ENCODE results near the gene VKORC1. TPM values are rescaled to one million over a fixed set of nuclear protein-coding genes. Genes with fewer than 3 reads are reported as not detected.

The VKORC1 gene
- polyA plus RNA-seq, 3 donors: 59.2 to 113 (median 91.2) TPM

GRCh38 chr16:31093132-31093703 lies 1.4 kb downstream of the VKORC1 start:
- Histone ChIP-seq H3K9ac (ENCODE audit: insufficient read depth, low read length, poor library complexity, severe bottlenecking) (peak overlapping the region; percentile 75), H3K4me1 (ENCODE audit: control insufficient read depth in 1 of 2, insufficient read depth in 2 of 2, low read length in 2 of 2) (peaks cover 25 to 29% of the 10 kb centered on the region in 2 donors), H3K27me3 (ENCODE audit: control insufficient read depth in 2 of 2, insufficient read depth in 2 of 2, low read length in 2 of 2) (no peaks in the 10 kb centered on the region), H2AFZ (ENCODE audit: insufficient read depth, low read depth, low read length, poor library complexity, severe bottlenecking) (no peak overlapping the region), H4K20me1 (ENCODE audit: insufficient read depth, low read length) (peaks cover 4% of the 10 kb centered on the region), H3K27ac (ENCODE audit: low read depth in 1 of 2, low read length in 2 of 2) (no peak overlapping the region), H3K4me3 (replicated peaks in 1 of 3; ENCODE audit: low read depth in 2 of 3, low read length in 3 of 3) (peak overlapping the region in 1 of 3 experiments; percentile 92), H3K4me2 (replicated peaks; ENCODE audit: extremely low read depth, low read length, poor library complexity, severe bottlenecking) (peak overlapping the region; percentile 99), H3K9me3 (replicated peaks in 1 of 2; ENCODE audit: control insufficient read depth in 1 of 2, insufficient read depth in 1 of 2, low read length in 2 of 2) (no peaks in the 10 kb centered on the region), H3K79me2 (ENCODE audit: insufficient read depth, low read length) (peaks cover 24% of the 10 kb centered on the region), H3K36me3 (replicated peaks in 1 of 2; ENCODE audit: control insufficient read depth in 1 of 2, insufficient read depth in 2 of 2, low read length in 2 of 2) (peaks cover 11 to 28% of the 10 kb centered on the region in 2 donors)
- WGBS (ENCODE audit: insufficient coverage): 100% methylated on average over 2 of the region's 17 CpGs
- peaks cover 0 to 3% (median 1%) of the 10 kb centered on the region in 3 donors for H3K27me3 Mint-ChIP-seq (ENCODE audit: low read depth in 3 of 3)
- no peak overlapping the region for H3K27ac Mint-ChIP-seq
- H3K36me3 Mint-ChIP-seq: peaks cover 22 to 34% of the 10 kb centered on the region in 2 donors
- TF ChIP-seq, protein P1, sequence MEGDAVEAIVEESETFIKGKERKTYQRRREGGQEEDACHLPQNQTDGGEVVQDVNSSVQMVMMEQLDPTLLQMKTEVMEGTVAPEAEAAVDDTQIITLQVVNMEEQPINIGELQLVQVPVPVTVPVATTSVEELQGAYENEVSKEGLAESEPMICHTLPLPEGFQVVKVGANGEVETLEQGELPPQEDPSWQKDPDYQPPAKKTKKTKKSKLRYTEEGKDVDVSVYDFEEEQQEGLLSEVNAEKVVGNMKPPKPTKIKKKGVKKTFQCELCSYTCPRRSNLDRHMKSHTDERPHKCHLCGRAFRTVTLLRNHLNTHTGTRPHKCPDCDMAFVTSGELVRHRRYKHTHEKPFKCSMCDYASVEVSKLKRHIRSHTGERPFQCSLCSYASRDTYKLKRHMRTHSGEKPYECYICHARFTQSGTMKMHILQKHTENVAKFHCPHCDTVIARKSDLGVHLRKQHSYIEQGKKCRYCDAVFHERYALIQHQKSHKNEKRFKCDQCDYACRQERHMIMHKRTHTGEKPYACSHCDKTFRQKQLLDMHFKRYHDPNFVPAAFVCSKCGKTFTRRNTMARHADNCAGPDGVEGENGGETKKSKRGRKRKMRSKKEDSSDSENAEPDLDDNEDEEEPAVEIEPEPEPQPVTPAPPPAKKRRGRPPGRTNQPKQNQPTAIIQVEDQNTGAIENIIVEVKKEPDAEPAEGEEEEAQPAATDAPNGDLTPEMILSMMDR (IDR thresholded peaks at IDR 0.05): no peak
- intact Hi-C loops (cut with micrococcal nuclease): loop anchor here in 1 of 2 donors (5.0 to 10.0 kb wide), 3 partner anchors 52 to 138 kb away; partner anchors contain the start of genes SETD1A and STX4
- peaks cover 0 to 2% (median 0%) of the 10 kb centered on the region in 7 donors for H3K9me3 Mint-ChIP-seq
- peaks cover 21% of the 10 kb centered on the region for H3K4me1 Mint-ChIP-seq
- DNase-seq: no peak
- H3K4me3 Mint-ChIP-seq: no peak overlapping the region

GRCh38 chr16:31092330-31092729 lies 2.3 kb downstream of the VKORC1 start:
- Histone ChIP-seq H3K27ac (ENCODE audit: low read depth in 1 of 2, low read length in 2 of 2) (no peak overlapping the region), H3K4me1 (ENCODE audit: control insufficient read depth in 1 of 2, insufficient read depth in 2 of 2, low read length in 2 of 2) (peaks cover 25 to 29% of the 10 kb centered on the region in 2 donors), H3K79me2 (ENCODE audit: insufficient read depth, low read length) (peaks cover 24% of the 10 kb centered on the region), H3K9me3 (replicated peaks in 1 of 2; ENCODE audit: control insufficient read depth in 1 of 2, insufficient read depth in 1 of 2, low read length in 2 of 2) (no peaks in the 10 kb centered on the region), H4K20me1 (ENCODE audit: insufficient read depth, low read length) (peaks cover 4% of the 10 kb centered on the region), H3K4me2 (replicated peaks; ENCODE audit: extremely low read depth, low read length, poor library complexity, severe bottlenecking) (no peak overlapping the region), H3K27me3 (ENCODE audit: control insufficient read depth in 2 of 2, insufficient read depth in 2 of 2, low read length in 2 of 2) (no peaks in the 10 kb centered on the region), H3K9ac (ENCODE audit: insufficient read depth, low read length, poor library complexity, severe bottlenecking) (no peak overlapping the region), H3K36me3 (replicated peaks in 1 of 2; ENCODE audit: control insufficient read depth in 1 of 2, insufficient read depth in 2 of 2, low read length in 2 of 2) (peaks cover 14 to 31% of the 10 kb centered on the region in 2 donors), H3K4me3 (replicated peaks in 1 of 3; ENCODE audit: low read depth in 2 of 3, low read length in 3 of 3) (no peak overlapping the region), H2AFZ (ENCODE audit: insufficient read depth, low read depth, low read length, poor library complexity, severe bottlenecking) (no peak overlapping the region)
- H3K4me1 Mint-ChIP-seq: peaks cover 21% of the 10 kb centered on the region
- peaks cover 22 to 36% of the 10 kb centered on the region in 2 donors for H3K36me3 Mint-ChIP-seq
- peaks cover 0 to 3% (median 1%) of the 10 kb centered on the region in 3 donors for H3K27me3 Mint-ChIP-seq (ENCODE audit: low read depth in 3 of 3)
- no peak overlapping the region for H3K4me3 Mint-ChIP-seq
- peaks cover 0 to 2% (median 0%) of the 10 kb centered on the region in 7 donors for H3K9me3 Mint-ChIP-seq
- intact Hi-C loops (cut with micrococcal nuclease): loop anchor here in 1 of 2 donors (5.0 to 10.0 kb wide), 3 partner anchors 52 to 138 kb away; partner anchors contain the start of genes SETD1A and STX4
- H3K27ac Mint-ChIP-seq: peak overlapping the region in 1 of 7 donors; percentile 57
- TF ChIP-seq, protein P1 (IDR thresholded peaks at IDR 0.05): no peak
- DNase-seq: no peak
- 100% methylated on average over 1 of the region's 5 CpGs for WGBS (ENCODE audit: insufficient coverage)
